Fibroblast of skin of right quadriceps (primary cell): ENCODE results near the gene ISG15.
"Not testable (repeated sequence)": the region's sequence is repeated elsewhere in the genome, so short reads cannot be mapped to it uniquely, and the experiment has no call there.

Experiments used
- DNase-seq: peaks from one replicate; pipeline ENCODE4 v3.0.0-alpha.2; 2013

Gene ISG15

DNA sequence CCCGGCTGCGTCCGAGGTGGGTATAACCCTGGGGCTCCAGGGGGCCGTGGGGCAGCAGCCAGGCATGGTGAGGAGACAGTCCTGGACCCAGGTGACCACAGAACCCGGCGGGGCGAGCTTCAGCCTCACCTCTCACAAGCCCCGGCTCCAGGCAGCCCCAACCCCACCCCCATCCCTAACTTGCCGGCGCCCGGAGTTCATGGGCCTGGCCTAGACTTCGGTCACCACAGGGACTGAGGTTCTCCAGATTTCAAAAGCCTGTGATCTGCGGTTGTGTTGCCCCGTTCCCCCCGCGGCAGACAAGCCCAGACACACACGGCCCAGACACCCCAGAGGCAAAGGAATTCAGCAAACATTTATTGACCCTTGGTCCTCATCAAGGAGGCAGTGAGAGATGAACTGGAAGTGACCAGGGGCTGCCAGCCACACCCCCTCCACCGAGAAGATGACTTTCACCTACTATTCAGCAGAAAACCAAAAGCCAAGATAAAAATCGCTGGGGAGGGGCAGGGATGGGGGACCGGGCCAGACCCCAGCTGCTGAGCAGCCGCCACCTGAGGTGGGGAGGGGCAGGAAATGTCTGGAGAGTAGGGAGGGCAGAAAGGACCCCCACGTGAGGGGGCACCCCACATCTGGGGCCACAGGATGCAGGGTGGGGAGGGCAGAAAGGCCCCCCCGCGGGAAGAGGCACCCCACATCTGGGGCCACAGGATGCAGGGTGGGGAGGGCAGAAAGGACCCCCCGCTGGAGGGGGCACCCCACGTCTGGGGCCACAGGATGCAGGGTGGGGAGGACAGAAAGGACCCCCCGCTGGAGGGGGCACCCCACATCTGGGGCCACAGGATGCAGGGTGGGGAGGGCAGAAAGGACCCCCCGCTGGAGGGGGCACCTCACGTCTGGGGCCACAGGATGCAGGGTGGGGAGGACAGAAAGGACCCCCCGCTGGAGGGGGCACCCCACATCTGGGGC is 17.3 kb upstream of the ISG15 start:
- no peak for DNase-seq

DNA sequence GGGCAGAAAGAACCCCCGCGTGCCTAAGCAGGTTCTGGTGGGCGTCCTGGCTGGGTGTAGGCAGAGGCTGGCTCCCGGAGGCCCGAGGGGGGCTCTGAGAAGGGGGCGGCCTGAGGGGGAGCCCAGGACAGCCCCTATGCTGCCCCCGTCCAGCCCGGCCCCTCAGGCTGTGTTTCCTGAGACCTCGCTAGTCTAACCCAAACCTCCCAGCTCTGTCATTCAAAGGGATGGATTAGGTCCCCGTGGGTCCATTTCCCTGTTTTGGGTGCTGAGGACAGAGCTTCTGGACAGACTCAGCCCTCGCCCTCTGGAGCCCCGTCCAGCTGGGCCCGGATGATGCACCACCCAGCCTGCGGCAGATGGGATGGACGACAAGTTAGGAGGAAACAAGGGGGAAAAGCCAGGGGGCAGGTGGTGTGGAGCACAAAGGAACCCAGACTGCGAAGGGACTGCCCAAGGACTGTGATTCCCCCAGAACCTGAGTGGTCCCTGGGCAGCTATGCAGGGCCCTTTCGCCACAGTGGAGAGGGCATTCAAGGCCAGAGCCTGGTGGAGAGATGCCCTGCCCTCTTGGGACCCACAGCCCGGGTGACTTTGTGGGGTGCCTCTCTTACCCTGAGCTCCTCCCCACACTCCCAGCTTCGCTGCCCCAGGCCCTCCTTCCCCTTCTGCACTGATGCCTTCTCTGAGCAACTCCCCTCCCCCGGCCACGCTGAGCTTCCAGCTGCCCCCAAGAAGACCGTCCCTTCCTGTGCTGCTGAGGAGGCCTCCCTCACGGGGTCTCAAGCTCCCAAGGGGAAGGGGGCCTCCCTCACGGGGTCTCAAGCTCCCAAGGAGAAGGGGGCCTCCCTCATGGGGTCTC is 16.2 kb upstream of the ISG15 start:
- no peak for DNase-seq

DNA sequence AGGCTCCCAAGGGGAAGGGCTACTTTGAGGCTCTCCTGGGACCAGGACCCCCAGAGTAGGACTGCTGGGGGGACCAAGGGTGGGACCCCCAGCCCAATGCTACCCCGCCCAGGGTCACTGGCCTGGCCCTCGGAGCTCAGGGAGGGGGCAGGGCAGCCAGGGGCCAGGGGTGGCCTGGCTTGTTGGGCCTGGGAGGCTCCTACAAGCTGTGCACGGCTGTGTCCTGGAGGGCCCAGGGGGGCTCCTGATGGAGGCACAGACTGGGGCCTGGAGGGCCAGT is 15.6 kb upstream of the ISG15 start:
- DNase-seq, result no peak

DNA sequence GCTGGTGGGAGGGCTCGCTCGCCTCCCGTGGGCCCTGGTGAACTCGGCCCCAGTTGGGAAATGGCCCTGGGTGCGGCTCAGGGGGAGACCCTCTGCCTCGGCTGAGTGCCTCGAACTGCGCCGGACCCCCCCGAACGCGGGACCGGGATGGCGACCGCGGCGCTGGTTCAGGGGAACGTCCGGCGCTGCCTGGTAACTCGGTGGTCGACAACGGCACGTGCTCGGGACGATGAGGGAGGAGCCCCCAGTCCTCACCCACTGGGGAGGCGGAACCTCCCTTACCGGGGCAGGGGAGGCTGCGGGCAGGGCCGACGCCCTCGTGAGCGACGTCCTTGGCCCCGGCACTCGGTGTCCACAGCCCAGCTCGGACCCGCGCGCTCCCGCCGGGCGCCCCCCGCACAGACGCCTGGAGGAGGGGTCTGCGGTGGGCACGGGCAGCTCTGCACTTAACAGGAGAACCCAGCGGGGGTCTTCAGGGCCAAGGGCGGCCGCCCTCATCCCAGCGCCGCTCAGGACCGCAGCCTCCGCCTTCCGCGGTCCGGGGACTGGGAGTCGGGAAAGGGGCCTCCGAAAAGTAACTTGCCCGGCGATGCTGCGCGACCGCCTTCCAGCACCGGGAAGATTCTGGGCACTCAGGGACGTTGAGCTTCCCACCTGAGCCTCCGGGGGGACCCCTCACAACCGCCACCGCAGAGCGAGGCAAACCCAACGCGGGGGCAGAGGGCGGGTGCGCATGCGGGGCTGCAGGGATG is 15.1 kb upstream of the ISG15 start:
- DNase-seq, result peak; percentile 15

DNA sequence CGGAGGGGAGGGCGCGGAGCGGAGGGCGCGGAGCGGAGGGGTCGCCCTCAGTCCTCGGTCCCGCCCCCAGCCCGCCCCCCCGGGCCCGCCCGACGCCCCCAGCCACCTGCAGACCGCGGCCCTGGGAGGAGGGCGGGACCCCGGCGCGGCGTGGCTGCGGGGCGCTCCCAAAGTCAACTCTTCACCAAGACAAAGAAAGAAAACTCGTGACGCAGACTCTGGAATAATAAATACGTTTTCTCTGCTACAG is 14.6 kb upstream of the ISG15 start:
- no peak for DNase-seq

DNA sequence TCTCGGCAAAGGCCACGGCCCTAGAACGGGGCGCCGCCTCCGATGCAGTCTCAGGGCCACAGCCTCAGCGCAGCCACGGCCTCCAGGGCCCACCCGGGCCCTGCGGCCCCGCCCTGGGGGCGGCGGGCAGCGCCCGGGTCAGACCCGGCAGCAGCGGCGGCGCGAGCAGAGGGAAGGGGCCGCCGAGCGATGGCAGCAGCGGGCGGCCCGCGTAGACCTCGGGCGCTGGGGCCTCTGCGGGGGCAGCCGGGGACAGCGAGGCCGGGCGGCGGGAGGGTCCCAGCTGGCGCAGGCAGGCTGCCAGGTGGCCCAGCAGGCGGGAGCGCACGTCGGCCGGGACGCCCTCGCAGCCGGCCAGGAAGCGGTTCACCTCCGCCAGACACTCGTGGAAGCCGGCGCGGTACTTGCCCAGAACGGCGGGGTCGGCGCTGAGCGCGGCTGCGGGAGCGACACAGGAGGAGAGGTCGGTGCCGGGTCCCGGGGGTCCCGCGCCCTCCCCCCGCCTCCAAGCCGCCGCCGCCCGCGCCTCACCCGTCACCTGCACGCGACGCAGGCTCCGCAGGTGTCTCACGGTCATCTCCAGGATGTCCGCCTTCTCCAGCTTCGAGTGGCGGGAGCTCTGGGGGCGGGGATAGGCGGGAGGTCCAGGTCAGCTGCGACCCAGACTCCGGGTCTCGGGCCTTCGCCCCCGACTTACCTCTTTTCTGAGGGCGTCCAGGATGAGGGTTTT is 14.1 kb upstream of the ISG15 start:
- peak; percentile 19 for DNase-seq

DNA sequence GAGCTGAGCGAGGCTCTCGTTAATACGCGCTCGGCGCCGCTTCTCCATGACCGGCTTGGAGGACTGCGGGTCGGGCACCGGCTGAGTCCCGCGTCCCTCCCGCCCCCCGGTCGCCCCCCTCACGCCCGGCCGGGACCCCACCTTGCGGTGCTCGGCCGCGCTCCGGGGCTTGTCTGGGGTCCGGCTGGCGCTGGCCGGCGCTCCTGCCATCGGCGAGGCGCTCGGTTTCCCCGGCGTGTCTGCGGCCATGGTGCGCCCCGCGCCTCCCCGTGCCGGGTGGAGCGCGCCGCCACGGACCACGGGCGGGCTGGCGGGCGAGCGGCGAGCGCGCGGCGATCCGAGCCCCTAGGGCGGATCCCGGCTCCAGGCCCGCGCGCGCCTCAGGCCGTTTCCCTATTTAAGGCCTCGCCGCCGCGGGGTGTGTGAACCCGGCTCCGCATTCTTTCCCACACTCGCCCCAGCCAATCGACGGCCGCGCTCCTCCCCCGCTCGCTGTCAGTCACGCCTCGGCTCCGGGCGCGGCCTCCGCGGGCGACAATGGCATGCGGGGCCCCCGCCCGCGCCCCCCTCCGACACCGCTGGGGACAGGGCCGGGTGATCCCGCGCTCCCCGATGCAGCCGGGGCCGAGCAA is 13.5 kb upstream of the ISG15 start, which contains the start of gene HES4:
Gene HES4, minus strand, starts transcription at position 373 of the 632 bp plus-strand sequence. Its CDS starts 124 bp downstream, at position 249.
- DNase-seq, result peak; percentile 92

DNA sequence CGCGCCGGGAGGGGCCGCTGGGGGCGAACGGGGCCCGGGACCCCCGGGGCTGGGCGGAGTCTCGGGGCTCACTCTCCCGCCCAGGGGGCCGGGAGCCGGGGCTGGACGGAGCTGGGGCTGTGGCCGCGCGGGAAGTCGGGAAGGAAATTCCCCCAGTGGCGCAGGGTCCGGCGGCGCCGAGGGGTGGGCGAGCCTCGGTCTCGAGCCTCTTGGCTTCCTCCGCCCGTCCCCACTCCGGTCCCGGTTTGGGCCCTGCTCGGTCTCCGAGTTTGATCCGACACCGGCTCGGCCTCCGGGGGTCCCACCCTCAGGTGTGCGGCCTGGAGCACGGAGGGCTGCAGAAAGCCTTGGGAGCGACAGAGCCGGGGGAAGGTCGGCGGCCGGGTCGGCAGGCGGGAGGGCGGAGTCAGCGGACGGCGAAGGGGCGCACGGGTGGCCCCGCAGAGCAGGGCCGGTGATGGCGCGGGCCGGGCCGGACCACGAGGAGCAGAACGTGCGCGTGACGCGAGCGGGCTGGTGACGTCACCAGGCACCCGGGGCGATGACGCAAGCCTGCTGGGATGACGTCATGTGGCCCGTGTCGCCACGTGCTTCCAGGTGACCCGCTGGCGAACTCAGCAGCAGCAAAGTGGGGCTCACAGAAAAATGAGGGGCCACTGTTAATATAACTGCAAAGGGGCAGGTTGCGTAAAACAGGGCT is 12.8 kb upstream of the ISG15 start:
- peak; percentile 83 for DNase-seq

DNA sequence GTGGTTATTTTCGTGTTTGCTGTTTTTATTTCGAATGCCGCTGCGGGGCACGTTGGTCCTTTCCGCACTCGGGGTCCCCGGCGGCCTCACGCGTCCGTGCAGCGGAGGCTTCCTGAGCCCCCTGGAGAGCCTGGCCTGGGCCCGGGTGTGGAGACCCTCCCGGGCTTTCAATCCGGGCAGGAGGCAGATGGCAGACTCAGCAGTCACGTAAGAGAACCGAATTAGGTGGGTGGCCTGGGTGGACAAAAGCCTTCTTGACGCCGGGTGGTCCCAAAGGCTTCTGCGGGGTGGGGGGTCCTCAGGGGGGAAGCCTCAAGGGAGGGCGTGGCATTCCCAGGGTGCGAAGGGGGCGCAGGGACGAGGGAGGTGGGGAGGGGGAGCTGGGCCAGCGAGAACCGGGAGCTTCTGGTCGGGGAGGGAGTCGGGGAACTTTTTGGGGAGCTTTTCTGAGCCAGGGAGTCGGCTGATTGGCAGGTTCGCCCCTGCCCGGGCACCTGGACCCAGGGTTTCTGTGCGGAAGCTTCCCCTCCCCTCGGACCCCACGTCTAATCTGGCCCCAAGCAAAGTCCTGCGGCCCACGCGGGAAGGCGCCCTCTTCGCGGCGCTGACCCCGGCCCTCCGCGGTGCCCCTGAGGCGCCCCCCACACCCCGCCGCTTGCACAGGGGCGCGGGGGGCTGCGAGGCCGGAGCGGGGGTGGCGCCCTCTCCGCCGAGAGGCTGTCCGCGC is 12.1 kb upstream of the ISG15 start:
- DNase-seq, result peak; percentile 17

DNA sequence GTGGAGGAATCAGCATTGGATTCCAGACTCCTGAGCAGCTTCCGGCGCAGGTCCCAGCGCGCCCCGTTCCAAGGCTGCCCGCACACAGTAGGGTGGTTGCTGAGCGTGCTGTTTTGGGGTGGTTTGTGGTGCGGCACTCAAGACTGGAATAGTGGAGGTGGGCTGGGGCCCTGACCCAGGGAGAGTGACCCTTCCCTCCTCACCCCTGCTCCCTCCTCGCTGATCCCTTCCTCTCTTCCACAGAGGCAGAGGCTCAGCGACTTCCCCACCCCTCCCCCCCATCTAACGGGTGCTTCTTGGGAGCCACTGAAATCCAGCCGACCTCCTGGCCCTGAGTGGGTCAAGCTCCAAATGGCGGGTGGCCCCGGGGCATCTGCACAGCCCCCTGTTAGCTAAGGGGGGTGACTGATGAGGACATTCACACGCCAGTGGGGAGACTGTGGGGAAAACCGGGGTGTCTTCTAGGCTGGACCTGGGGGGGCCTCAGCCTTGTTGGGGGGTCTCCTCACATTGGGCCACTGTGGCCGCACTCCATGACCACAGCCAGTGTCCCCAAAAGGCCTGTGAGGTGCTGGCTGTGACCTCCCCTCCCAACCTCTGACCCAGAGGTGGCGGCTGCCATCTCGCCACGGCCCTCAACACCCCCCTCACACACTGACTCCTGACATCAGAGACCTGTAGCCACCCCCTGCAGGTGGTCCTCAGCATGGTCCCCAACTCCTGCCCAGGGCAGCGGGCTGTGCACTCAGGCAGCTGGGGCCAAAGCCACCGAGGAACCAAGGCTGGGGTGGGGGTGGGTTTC is 9.5 kb upstream of the ISG15 start:
- no peak for DNase-seq

DNA sequence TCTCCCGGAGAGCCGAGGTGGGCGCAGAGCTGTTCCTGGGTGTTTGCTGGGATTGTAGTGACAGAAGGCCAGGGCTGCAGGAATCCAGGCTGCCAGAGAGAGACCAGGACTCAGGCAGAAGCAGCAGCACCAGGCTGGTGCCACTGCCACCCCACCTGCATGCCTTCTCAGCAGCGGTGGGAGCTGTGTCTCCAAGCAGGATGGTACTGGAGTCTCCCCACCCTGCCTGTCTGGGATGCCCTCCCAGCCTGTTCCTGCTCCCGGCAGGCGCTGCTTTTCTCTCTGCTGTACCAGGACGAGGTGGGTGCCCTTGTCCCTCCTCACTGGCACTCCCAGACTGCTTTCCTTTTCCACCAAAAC is 8.9 kb upstream of the ISG15 start:
- no peak for DNase-seq

DNA sequence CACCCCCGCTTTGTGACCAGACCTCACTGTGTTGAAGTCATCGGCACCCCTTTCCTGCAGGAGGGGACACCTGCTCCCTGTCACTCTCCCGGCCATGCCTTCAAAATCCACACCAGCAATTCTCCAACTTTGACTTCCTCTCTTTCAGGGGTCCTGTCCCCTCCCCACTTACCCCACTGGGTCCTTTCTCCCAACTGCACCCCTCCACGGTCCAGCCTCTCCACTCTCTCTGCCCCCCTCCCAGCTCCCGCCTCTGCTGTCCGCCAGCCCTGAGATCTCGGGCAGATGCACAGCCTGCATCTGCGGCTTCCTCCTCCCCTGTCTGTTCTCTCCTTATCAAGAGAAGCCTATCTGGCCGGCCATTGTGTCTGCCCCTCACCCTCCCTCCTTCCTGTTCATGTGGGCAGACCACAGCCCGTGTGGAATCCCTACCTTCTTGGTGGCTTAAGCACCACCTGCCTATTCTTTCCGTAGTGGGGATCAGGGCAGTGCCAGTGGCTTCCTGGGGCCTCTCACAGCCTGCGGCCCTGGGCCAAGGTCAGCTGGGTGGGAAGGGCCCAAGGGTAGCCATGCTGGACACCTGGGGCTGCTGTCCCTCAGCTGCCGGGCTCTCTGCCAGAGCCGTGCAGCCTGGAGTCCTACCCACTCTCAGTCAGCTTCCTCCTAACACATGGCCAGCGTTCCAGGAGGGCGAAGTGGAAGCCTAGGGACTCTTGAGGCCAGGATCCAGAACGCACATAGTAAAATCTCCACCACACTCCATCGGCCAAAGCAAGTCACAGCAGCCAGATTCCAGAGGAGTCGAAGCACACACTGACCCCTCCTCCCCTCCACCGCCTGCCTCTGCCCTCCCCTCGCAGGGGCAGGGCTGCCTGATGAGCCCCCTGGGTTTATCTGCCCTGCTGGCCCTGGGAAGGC is 8.3 kb upstream of the ISG15 start:
- DNase-seq, result peak; percentile 33

DNA sequence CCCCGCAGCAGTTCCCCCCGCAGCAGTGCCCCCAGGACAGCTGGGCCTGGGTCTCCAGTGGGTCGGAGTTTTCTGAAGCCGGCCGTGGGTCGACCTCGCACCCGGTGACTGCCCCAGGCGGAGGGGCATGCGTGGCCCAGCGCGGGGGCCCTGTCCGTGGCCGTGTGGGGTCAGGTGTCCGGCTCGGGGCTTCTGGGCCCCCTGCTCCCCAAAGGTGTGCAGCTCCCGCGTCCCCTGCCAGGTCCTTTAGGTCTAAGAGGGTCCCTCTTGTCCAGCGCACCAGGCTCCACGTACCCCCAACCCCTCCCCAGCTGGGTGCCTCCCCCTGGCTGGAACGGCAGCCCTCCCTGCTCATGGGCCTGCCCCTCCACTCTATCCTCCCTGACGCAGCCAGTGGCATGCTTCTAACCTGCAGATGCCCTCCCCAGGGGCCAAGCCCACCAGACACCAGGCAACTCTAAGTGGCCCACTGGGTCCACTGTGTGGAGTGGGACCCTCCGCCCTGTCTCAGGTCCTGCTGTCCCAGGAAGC is 7.5 kb upstream of the ISG15 start:
- no peak for DNase-seq

DNA sequence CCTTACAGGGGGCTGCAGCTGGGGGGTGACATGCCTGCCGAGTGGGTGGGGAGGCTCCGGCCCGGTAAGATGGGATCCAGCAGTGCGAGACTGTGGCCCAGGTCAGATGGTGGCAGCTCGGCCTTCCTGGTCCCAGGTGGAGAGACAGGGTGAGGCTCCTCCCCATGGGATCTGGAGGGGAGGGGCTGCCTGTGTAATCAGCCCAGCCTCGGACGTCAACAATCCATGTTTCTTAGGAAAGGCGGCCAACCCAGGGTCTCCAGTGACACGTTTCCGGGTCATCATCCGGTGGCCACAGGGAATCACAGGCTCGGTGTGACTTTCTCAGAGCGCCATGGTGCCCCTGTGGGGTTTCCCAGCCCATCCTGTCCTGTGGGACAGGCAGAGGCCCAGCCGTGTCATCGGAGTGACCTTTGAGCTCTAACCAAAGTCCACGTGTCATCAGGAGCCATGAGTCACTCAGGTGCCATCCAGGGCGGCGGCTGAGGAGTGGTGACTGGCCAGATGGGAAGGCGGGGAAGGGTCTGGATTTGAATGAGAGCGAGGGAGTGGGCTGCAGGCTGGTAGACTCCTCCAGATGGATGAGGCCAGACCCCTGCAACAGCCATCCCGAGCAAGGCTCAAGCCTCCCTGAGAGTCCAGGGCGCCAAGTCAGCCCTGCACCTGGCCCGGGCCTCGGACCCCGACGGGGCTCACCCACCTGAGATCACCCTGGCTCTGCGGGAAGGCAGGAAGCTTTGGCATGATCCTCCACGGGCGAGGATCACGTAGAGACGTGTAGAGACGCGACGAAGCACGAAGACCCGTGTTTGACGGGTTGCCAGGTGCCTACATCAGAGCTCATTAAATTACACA is 6.8 kb upstream of the ISG15 start:
- DNase-seq, result no peak

DNA sequence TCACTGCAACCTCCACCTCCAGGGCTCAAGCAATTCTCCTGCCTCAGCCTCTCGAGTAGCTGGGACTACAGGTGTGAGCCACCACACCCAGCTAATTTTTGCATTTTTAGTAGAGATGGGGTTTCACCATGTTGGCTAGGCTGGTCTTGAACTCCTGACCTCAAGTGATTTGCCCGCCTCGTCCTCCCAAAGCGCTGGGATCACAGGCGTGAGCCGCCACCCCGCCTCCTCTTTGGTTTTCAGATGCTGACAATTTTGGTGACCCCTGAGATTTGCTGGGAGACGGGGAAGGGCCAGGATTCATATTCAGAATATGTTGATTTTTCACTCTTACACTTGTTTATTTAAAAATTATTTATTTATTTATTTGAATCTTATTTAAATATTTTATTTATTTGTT is 3.2 kb upstream of the ISG15 start:
- DNase-seq, result not testable (repeated sequence)

DNA sequence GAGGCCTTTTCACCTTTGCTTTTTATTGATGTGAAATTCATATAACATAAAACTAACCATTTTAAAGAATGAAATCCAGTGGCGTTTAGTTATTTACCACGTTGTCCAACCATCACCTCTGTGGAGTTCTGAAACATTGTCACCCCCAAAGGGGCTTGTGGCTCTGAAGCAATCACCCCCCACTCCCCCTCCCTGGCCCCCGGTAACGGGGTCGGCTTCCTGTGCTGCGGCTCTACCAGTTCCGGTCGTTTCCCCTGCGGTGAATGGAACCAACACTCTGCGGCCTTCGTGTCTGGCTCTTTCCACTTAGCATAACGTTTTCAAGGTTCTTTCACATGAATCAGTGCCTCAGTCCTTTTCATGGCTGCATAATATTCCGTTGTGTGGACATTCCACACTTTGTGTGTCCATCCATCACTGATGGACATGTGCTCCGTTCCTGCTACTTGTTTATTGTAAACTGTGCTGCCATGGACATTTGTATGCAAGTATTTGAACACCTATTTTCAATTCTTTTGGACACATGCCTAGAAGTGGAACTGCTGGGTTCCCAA is 1.8 kb upstream of the ISG15 start:
- DNase-seq, result no peak

DNA sequence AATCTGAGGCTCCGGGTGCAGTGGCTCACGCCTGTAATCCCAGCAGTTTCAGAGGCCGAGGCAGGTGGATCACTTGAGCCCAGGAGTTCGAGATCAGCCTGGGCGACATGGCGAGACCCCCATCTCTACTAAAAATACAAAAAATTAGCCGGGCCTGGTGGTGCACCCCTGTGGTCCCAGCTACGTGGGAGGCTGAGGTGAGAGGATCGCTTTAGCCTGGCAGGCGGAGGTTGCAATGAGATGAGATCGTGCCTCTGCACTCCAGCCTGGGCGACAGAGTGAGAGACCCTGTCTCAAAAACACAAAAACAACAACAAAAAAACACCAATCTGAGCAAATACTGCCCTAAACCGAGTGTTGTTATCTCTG is 577 bp upstream of the ISG15 start:
- DNase-seq, result not testable (repeated sequence)
